GM12878 (cell line): ENCODE data around the gene CCDC80. TPM values are rescaled to one million over a fixed set of nuclear protein-coding genes. Genes with fewer than 3 reads are reported as not detected.

Experiments
- ATAC-seq: fragments of 200-7000 bp; cut with Tn5 transposase; 3 replicates; pipeline ENCODE4 v1.9.1; 2020; ENCODE audit warnings: mild to moderate bottlenecking, moderate library complexity
- BruUV-seq: library from RNA; stranded (reverse); fragments of 400-500 nt; replicated peaks from 2 replicates; lab custom pipeline; 2021; lab: Mats Ljungman, UMichigan
- CTCF ChIA-PET: fragments of 300-600 bp; sonication (Branson Sonifier 250); formaldehyde crosslinking; extraction: SDS; loops from one replicate; lab custom pipeline; 2021; ENCODE audit warnings: inconsistent platforms; lab: Yijun Ruan, JAX
- POLR2A ChIA-PET: fragments of 350-600 bp; formaldehyde crosslinking; extraction: SDS; loops from one replicate; lab custom pipeline; 2021; ENCODE audit warnings: inconsistent platforms; lab: Charles Lee
- RAD21 ChIA-PET: fragments of 300-600 bp; sonication (Branson Sonifier 250); formaldehyde crosslinking; loops from one replicate; lab custom pipeline; 2023; ENCODE audit warnings: antibody characterized with exemption; ENCODE audit not compliant: unreplicated experiment; lab: Charles Lee
- SMC1A ChIA-PET: fragments of 300-600 bp; sonication (Branson Sonifier 250); formaldehyde crosslinking; loops from one replicate; lab custom pipeline; 2023; ENCODE audit not compliant: unreplicated experiment, uncharacterized antibody; lab: Charles Lee
- DNase-seq: peaks from one replicate; pipeline ENCODE4 v3.0.0-alpha.2; 2011; ENCODE audit warnings: low read depth, low spot score
- FAIRE-seq: peaks from 3 replicates; lab custom pipeline; 2011; peaks lifted over from hg19 to GRCh38; lab: Jason Lieb, UNC
- H2AFZ ChIP-seq: 2 replicates; pipeline ENCODE4 v1.6.0; 2011; ENCODE audit warnings: low read depth, low read length, control low read depth; ENCODE audit not compliant: control insufficient read depth
- H3K27ac ChIP-seq: 2 replicates; pipeline ENCODE4 v1.5.1; 2011; ENCODE audit warnings: control low read depth; ENCODE audit not compliant: control insufficient read depth, insufficient read depth
- H3K27me3 ChIP-seq, 2 experiments: replicated peaks in 1 of 2; 2 replicates each; pipeline versions ENCODE4 v1.6.0 to v1.6.1; 2011; ENCODE audit warnings: low read length in 1 of 2; ENCODE audit not compliant: control insufficient read depth in 2 of 2, insufficient read depth in 2 of 2
- H3K36me3 ChIP-seq, 2 experiments: 2 replicates each; pipeline ENCODE4 v1.5.1; 2011; ENCODE audit warnings: low read length in 1 of 2; ENCODE audit not compliant: control insufficient read depth in 2 of 2, insufficient read depth in 2 of 2
- H3K4me1 ChIP-seq: 2 replicates; pipeline ENCODE4 v1.6.1; 2011; ENCODE audit warnings: mild to moderate bottlenecking, low read length, moderate library complexity, mixed read lengths; ENCODE audit not compliant: control insufficient read depth, insufficient read depth
- H3K4me2 ChIP-seq: 2 replicates; pipeline ENCODE4 v1.6.0; 2011; ENCODE audit warnings: control low read depth; ENCODE audit not compliant: control insufficient read depth, insufficient read depth
- H3K4me3 ChIP-seq: fragments of 200-600 bp; sonication (generic); 2 replicates; pipeline ENCODE4 v1.5.1; 2016
- H3K79me2 ChIP-seq: 2 replicates; pipeline ENCODE4 v1.6.0; 2011; ENCODE audit warnings: low read length; ENCODE audit not compliant: control insufficient read depth, insufficient read depth
- H3K9ac ChIP-seq: 2 replicates; pipeline ENCODE4 v1.8.0; 2011; ENCODE audit warnings: low read length, control low read depth, mixed read lengths; ENCODE audit not compliant: control insufficient read depth, insufficient read depth
- H3K9me3 ChIP-seq: replicated peaks from 3 replicates; pipeline ENCODE4 v1.5.1; 2011; ENCODE audit warnings: mild to moderate bottlenecking, low read length; ENCODE audit not compliant: control insufficient read depth, insufficient read depth
- H4K20me1 ChIP-seq: 2 replicates; pipeline ENCODE4 v1.6.0; 2011; ENCODE audit not compliant: control insufficient read depth, insufficient read depth
- BMI1 ChIP-seq: fragments of 450-650 bp; IDR thresholded peaks from 2 replicates; pipeline ENCODE4 v1.6.1; 2016; ENCODE audit warnings: mild to moderate bottlenecking, moderate library complexity, borderline replicate concordance
- E2F4 ChIP-seq: IDR thresholded peaks from 2 replicates; pipeline ENCODE4 v1.6.1; 2012; ENCODE audit warnings: low read depth, low read length, improper control_type of control experiment
- EP300 ChIP-seq, 2 experiments: fragments of 150-350 bp in 1 of 2; IDR thresholded peaks; 2 replicates each; pipeline ENCODE4 v1.6.1; 2011 to 2012; ENCODE audit warnings: low read depth in 2 of 2, low read length in 2 of 2, borderline replicate concordance in 1 of 2, improper control_type of control experiment in 1 of 2, inconsistent platforms in 1 of 2; ENCODE audit not compliant: control insufficient read depth in 1 of 2
- KLF5 ChIP-seq: fragments of 450-650 bp; IDR thresholded peaks from 2 replicates; pipeline ENCODE4 v1.6.1; 2014; ENCODE audit warnings: mild to moderate bottlenecking; ENCODE audit not compliant: partially characterized antibody
- RAD21 ChIP-seq: IDR thresholded peaks from 2 replicates; pipeline ENCODE4 v1.6.1; 2011; ENCODE audit warnings: mild to moderate bottlenecking, low read depth, low read length, moderate library complexity; ENCODE audit not compliant: insufficient read depth
- RELA ChIP-seq: fragments of 450-650 bp; IDR thresholded peaks from 2 replicates; pipeline ENCODE4 v1.8.0; 2014; ENCODE audit warnings: borderline replicate concordance; ENCODE audit not compliant: partially characterized antibody
- SPI1 ChIP-seq: IDR thresholded peaks from 2 replicates; pipeline ENCODE4 v1.6.1; 2011; ENCODE audit warnings: low read depth, mild to moderate bottlenecking, low read length, moderate library complexity, borderline replicate concordance; ENCODE audit not compliant: insufficient read depth
- SREBF1 ChIP-seq: IDR thresholded peaks from 2 replicates; pipeline ENCODE4 v1.6.1; 2012; ENCODE audit warnings: mild to moderate bottlenecking, low read length
- WGBS: methylation state at CpG from one replicate; pipeline ENCODE4 v1.1.6; 2016; ENCODE audit warnings: low lambda C conversion rate; ENCODE audit not compliant: insufficient replicate concordance, insufficient coverage; ENCODE audit errors: missing lambda C conversion rate; 5-methylcytosine and 5-hydroxymethylcytosine counted together
- in situ Hi-C: fragments of 300-500 bp; cut with MboI; formaldehyde crosslinking; loops from 9 replicates; pipeline ENCODE4 v1.14.3; 2018; ENCODE audit warnings: mixed read lengths
- intact Hi-C: fragments of 100-400 bp; cut with micrococcal nuclease; formaldehyde crosslinking; loops from one replicate; pipeline ENCODE4 v1.14.2; 2022; ENCODE audit not compliant: unreplicated experiment
- polyA plus RNA-seq, 11 experiments: library from polyadenylated mRNA; depleted of rRNA in 4 of 11; unstranded in 6 of 11; stranded (reverse) in 5 of 11; fragments of >200 nt; fragmentation: Nextera tagmentation in 4 of 11; fragmentation: Illumina TruSeq in 1 of 11; extraction: Ambion mirVana in 4 of 11; extraction: Trizol in 1 of 11; gene quantifications; 1 replicate in 1 of 11; 2 replicates in 10 of 11; pipeline versions ENCODE4 v1.2.1 to v1.2.3, GENCODE V29; 2011 to 2016; ENCODE audit warnings: inconsistent platforms in 2 of 11, missing spikeins in 2 of 11, low read depth in 1 of 11
- total RNA-seq, 4 experiments: library from RNA; depleted of rRNA in 3 of 4; stranded (reverse); fragments of >200 nt in 3 of 4; fragmentation: Illumina TruSeq in 1 of 4; extraction: Trizol in 1 of 4; gene quantifications; 2 replicates each; pipeline versions ENCODE4 v1.2.1 to v1.2.3, GENCODE V29; 2013 to 2021
- TF ChIP-seq, protein P1 (sequence below): fragments of 450-650 bp; IDR thresholded peaks from 2 replicates; pipeline ENCODE4 v1.6.1; 2017; ENCODE audit warnings: mild to moderate bottlenecking
- TF ChIP-seq, protein P2 (sequence below): IDR thresholded peaks from 2 replicates; pipeline ENCODE4 v1.6.1; 2011; ENCODE audit warnings: borderline replicate concordance, low read depth, mild to moderate bottlenecking, moderate library complexity, low read length; ENCODE audit not compliant: insufficient read depth, poor library complexity, severe bottlenecking
- TF ChIP-seq, protein P3 (sequence below): fragments of 450-650 bp; IDR thresholded peaks from 2 replicates; pipeline ENCODE4 v1.6.1; 2017; ENCODE audit warnings: borderline replicate concordance

Gene CCDC80
- total and polyA plus RNA-seq, 10 of the 15 experiments (the other 5 are each of a cell fraction or from before 2014, with no cell fraction given), result 0.01 to 0.59 (median 0.21) TPM; not detected in 5

DNA sequence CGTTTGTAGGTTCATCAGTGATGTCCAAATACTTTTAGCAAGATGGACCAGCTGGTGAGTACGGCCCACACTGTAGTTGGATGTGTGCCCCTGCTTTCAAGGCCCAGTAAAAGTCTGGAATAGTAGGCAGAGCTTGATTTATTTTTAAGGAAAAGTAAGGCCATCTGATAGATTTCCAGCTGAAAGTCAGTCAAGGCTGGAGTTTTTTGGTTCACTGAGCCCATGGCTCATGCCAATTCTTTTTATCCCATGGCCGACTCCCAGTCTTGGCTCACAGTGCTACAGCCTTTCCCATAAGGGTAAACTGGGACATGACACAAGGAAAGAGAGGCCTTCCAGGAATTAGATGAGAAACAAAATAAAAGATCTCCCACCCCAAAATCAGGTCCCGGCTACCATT is 13.5 kb downstream of the CCDC80 start (continued):
- TF ChIP-seq, protein P1, sequence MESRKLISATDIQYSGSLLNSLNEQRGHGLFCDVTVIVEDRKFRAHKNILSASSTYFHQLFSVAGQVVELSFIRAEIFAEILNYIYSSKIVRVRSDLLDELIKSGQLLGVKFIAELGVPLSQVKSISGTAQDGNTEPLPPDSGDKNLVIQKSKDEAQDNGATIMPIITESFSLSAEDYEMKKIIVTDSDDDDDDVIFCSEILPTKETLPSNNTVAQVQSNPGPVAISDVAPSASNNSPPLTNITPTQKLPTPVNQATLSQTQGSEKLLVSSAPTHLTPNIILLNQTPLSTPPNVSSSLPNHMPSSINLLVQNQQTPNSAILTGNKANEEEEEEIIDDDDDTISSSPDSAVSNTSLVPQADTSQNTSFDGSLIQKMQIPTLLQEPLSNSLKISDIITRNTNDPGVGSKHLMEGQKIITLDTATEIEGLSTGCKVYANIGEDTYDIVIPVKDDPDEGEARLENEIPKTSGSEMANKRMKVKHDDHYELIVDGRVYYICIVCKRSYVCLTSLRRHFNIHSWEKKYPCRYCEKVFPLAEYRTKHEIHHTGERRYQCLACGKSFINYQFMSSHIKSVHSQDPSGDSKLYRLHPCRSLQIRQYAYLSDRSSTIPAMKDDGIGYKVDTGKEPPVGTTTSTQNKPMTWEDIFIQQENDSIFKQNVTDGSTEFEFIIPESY, result no peak
- TF ChIP-seq E2F4 (no peak), KLF5 (no peak)

- in situ Hi-C loops, result no loop called here
- no peak for TF ChIP-seq RAD21
- TF ChIP-seq, protein P2, sequence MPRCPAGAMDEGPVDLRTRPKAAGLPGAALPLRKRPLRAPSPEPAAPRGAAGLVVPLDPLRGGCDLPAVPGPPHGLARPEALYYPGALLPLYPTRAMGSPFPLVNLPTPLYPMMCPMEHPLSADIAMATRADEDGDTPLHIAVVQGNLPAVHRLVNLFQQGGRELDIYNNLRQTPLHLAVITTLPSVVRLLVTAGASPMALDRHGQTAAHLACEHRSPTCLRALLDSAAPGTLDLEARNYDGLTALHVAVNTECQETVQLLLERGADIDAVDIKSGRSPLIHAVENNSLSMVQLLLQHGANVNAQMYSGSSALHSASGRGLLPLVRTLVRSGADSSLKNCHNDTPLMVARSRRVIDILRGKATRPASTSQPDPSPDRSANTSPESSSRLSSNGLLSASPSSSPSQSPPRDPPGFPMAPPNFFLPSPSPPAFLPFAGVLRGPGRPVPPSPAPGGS, result no peak
- TF ChIP-seq SREBF1, result no peak
- no peak for TF ChIP-seq SPI1
- TF ChIP-seq, protein P3, sequence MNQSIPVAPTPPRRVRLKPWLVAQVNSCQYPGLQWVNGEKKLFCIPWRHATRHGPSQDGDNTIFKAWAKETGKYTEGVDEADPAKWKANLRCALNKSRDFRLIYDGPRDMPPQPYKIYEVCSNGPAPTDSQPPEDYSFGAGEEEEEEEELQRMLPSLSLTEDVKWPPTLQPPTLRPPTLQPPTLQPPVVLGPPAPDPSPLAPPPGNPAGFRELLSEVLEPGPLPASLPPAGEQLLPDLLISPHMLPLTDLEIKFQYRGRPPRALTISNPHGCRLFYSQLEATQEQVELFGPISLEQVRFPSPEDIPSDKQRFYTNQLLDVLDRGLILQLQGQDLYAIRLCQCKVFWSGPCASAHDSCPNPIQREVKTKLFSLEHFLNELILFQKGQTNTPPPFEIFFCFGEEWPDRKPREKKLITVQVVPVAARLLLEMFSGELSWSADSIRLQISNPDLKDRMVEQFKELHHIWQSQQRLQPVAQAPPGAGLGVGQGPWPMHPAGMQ, result no peak
- no peak for TF ChIP-seq BMI1
- no peak for TF ChIP-seq RELA
- no peak for TF ChIP-seq EP300 (IDR thresholded peaks at IDR 0.05; ENCODE audit: borderline replicate concordance in 1 of 2, control insufficient read depth in 1 of 2, low read depth in 2 of 2, low read length in 2 of 2)
- CTCF ChIA-PET, result no interaction called here
- H3K9ac ChIP-seq, result no peak overlapping the region
- H3K79me2 ChIP-seq, result no peaks in the 10 kb centered on the region
- no peak for FAIRE-seq
- ATAC-seq, result no peak
- no TSS peak for BruUV-seq
- RAD21 ChIA-PET, result no interaction called here
- intact Hi-C loops, result no loop called here
- no peaks in the 10 kb centered on the region for H3K36me3 ChIP-seq
- DNase-seq, result no peak
- POLR2A ChIA-PET, result no interaction called here
- H3K27ac ChIP-seq, result no peak overlapping the region
- no peaks in the 10 kb centered on the region for H3K9me3 ChIP-seq
- no peaks in the 10 kb centered on the region; the same call in 1 of the 2 replicates for H3K4me1 ChIP-seq
- SMC1A ChIA-PET, result interaction anchor here (0.6 to 1.2 kb wide), 2 partner anchors 18 to 729 kb away, joined by 3 to 4 read pairs; no protein-coding TSS in a partner anchor
- WGBS, result 60% methylated on average over 1 of the region's 1 CpG
- H3K4me2 ChIP-seq, result no peak overlapping the region
- H3K4me3 ChIP-seq, result no peak overlapping the region
- no peaks in the 10 kb centered on the region for H4K20me1 ChIP-seq
- H3K27me3 ChIP-seq, result peaks cover 0 to 10% of the 10 kb centered on the region in 2 experiments; a peak in 1 of 4 replicates
- no peak overlapping the region for H2AFZ ChIP-seq
Measured at GRCh38 chr3:112623717-112624116, 17.2 kb downstream of the CCDC80 start.
